ENCODE data around the gene OXLD1.

DNA sequence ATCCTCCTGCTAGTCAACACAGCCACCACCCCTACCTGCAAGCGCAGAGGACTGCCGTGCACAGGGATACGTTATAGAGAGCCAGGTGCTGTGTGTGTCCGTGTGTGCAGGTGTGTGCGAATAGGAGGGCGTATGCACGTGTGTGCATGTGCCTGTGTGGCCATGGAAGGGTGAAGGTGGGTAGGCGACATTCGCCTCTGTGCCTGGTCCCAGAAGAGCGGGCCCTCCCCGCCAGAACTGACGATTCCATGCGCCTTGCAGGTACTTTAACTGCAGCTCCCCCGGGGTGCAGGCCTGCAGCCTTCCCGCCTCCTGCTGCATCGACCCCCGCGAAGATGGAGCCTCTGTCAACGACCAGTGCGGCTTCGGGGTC, 18.8 kb downstream of the OXLD1 start:
- no peak for TF ChIP-seq FOXJ3 (CRISPR knock-in tag; IDR thresholded peaks at IDR 0.05)
- no peak for TF ChIP-seq CTCF (IDR thresholded peaks at IDR 0.05)
- TF ChIP-seq NRF1 (IDR thresholded peaks at IDR 0.05; ENCODE audit: low read depth, low read length) = no peak
- TF ChIP-seq, protein P1, sequence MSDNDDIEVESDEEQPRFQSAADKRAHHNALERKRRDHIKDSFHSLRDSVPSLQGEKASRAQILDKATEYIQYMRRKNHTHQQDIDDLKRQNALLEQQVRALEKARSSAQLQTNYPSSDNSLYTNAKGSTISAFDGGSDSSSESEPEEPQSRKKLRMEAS (IDR thresholded peaks at IDR 0.05; ENCODE audit: low read depth) = no peak
- no peak for TF ChIP-seq YY1 (IDR thresholded peaks at IDR 0.05; ENCODE audit: low read depth)
- no peak for TF ChIP-seq TEAD4 (IDR thresholded peaks at IDR 0.05; ENCODE audit: borderline replicate concordance, insufficient read depth)
- TF ChIP-seq RFX5 (IDR thresholded peaks at IDR 0.05; ENCODE audit: low read length) = no peak
- TF ChIP-seq POLR2AphosphoS5 (IDR thresholded peaks at IDR 0.05; ENCODE audit: low read depth, low read length) = no peak
- no peak for TF ChIP-seq CHD2 (IDR thresholded peaks at IDR 0.05; ENCODE audit: low read length, partially characterized antibody)
- TF ChIP-seq, protein P2, sequence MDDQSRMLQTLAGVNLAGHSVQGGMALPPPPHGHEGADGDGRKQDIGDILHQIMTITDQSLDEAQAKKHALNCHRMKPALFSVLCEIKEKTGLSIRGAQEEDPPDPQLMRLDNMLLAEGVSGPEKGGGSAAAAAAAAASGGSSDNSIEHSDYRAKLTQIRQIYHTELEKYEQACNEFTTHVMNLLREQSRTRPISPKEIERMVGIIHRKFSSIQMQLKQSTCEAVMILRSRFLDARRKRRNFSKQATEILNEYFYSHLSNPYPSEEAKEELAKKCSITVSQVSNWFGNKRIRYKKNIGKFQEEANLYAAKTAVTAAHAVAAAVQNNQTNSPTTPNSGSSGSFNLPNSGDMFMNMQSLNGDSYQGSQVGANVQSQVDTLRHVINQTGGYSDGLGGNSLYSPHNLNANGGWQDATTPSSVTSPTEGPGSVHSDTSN (IDR thresholded peaks at IDR 0.05) = no peak
